ENCODE results near the gene FHAD1. TPM values are rescaled to one million over a fixed set of nuclear protein-coding genes. Genes with fewer than 3 reads are reported as not detected.

Gene FHAD1
- total RNA-seq, 1 donor from 2014 or later = 0.31 TPM

DNA sequence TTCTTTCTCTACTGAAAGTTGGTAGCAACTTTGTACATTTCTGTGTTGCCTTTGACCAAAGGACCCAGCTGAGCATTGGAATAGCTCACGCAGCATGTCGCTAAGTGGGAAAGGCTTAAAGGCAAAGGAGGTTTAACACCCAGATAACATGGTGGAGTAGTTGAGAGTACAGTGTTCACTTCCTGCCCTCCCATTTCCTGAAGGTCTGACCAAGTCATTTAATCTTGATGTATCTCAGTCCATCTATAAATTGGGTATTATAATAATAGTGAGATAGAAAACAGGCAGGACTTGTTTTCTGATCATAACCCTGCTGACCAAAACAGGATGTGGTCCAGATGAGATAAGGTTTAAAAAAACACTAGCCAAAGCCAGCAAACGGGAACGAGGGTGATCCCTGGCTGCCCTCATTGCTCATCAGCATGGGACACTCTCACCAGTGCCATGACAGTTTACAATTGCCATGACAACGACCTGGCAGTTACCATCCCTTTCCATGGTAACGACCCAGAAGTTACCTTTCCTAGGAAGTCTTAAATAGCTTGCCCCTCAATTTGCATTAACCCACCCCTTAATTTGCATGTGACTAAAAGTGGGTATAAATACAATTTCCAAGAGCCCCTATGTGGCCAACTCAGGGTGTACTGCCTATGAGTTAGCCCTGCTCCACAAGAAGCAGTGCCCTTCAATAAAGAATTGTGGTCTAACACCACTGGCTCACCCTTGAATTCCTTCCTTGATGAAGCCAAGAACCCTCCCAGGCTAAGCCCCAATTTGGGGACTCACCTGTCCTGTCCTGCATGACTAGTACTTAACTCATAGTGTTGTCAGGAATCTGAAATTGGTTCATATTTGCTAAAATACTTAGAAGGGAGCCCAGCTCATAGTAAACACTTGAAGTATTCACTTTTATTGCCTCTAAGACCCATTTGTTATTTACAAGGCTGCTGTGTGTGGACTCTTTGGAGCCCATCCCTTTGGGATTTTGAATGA lies 28.4 kb upstream of the FHAD1 start:
- DNase-seq = no peak

DNA sequence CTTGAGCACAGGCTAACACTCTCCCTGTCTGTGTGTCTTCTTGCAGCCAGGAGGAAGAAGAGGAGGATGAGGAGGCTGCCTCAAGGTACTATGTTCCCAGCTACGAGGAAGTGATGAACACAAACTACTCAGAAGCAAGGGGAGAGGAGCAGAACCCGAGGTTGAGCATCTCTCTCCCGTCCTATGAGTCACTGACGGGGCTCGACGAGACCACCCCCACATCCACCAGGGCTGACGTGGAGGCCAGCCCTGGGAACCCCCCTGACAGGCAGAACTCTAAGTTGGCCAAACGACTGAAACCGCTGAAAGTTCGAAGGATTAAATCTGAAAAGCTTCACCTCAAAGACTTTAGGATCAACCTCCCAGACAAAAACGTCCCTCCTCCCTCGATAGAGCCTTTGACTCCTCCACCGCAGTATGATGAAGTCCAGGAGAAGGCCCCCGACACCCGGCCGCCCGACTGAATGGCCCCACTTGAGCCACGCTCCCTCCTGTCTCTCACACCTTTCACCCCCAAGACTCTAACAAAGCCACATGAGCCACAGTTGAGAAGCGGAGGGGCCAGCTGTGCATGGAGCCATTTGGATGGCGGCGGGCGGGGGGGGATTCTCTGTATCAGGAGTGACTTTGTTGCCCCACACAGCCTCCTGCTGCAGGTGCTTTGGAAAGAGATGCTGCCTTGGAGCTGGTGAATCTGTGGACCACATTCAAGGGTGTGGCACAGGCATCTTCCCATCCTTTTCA lies 27.6 kb upstream of the FHAD1 start:
- no peak for DNase-seq

DNA sequence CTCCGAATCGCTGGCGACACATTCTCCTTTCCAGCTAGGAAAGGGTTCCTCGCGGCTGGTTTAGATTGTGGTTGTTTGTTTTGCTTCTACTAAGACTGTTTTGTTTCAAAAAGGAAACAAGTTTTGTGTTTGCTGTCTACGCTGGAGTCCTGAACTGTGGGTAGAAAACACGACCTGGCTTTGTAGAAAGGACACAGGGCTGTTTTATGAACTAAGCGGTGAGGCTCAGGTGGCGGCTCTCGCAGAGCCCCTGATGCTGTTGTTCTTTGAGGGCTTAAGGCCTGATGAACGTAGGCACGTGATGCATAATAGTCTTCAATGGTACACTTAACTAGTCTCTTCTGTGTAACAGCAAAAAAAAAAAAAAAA lies 27.0 kb upstream of the FHAD1 start:
- DNase-seq = no peak

GRCh38 chr1:15220825-15221431 lies 26.1 kb upstream of the FHAD1 start:
- no peak for DNase-seq

GRCh38 chr1:15222653-15223303 lies 24.2 kb upstream of the FHAD1 start:
- DNase-seq = no peak

GRCh38 chr1:15224259-15224869 lies 22.7 kb upstream of the FHAD1 start:
- DNase-seq = no peak

DNA sequence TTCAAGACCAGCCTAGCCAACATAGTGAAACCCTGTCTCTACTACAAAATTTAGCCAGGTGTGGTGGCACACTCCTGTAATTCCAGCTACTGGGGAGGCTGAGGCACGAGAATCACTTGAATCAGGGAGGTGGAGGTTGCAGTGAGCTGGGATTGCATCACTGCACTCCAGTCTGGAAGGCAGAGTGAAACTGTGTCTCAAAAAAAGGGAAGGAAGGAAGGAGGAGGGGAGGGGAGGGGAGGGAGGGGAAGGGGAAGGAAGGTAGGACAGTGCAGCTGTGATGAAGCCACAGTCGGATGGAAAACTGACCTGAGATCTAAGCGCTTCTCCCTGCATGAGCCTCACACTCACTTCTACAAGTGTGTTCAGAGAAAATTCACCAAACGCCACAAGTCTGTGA lies 22.0 kb upstream of the FHAD1 start:
- no peak for DNase-seq

GRCh38 chr1:15225461-15225860 lies 21.6 kb upstream of the FHAD1 start:
- DNase-seq = no peak

DNA sequence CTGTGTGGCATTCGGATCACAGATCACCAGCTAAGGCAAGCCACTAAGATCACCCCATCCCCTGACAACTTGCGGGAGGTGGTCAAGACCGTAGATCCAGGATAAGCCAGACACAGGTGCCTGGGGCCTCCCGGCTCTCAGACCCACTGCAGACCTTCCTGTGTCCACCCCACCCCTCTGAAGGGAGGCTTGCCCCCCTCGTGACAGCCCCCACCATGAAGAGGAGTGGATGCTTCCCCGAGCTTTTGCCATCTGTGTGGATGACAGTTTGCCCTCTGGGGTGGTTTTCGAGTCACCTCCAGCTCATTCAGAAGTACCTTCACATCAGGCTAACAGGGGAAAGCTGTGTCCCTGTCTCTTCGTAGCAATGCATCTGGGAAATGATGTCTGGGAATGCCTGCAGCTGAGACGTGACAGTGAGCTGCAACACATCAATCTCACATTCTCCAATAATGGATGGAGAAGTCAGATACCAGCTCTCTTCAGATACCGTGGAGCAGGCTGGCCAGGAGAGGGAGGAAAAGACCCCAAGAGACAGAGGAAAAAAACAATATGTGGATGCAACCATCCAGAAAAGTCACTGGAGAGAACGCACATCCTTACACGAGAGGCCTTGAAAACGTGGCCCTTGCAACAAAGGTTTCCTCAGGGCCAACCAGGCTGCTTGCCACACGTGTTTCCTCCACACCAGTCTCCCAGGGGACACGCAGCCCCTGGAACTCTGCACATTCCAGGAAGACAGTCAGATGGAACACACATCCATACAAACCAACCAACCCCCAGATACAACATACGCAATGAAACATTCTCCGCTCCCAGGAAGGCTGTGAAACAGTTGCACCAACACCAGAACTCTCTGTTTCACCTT lies 20.4 kb upstream of the FHAD1 start:
- no peak for DNase-seq

DNA sequence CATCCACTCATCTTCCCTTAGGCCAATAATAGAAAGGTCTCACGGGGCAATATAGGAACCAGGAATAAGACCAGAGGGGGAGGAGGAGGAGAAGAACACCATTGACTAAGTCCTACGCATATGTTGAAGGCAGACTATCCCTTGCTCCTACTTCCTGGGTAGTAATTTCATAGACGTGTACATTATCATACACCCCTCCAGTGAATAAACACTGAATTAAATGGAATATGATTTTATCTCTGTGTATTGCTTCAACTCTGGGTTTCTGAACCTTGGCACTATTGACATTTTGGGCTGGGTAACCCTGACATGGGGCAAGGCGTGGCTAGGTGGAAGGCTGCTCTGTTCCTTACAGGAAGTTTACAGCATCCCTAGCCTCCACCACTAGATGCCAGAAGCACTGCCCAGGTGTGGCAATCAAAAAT lies 17.3 kb upstream of the FHAD1 start:
- DNase-seq = no peak

- DNase-seq = no peak
These were observed 15.3 kb upstream of the FHAD1 start for GRCh38 chr1:15231714-15232201.

- DNase-seq = no peak
These were observed 13.3 kb upstream of the FHAD1 start for GRCh38 chr1:15233689-15234088.

GRCh38 chr1:15236321-15236721 lies 10.7 kb upstream of the FHAD1 start:
- no peak for DNase-seq

DNA sequence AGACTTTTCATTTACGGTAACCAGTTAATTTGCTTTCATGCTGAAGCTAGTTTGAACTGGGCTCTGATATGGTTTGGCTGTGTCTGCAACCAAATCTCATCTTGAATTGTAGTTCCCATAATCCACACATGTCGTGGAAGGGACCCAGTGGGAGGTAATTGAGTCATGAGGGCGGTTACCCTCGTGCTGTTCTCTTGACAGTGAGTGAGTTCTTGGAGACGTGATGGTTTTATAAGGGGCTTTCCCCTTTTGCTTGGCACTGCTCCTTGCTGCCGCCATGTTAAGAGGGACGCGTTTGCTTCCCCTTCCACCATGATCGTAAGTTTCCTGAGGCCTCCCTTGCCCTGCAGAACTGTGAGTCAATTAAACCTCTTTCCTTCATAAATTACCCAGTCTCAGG lies 10.3 kb upstream of the FHAD1 start:
- DNase-seq = no peak

DNA sequence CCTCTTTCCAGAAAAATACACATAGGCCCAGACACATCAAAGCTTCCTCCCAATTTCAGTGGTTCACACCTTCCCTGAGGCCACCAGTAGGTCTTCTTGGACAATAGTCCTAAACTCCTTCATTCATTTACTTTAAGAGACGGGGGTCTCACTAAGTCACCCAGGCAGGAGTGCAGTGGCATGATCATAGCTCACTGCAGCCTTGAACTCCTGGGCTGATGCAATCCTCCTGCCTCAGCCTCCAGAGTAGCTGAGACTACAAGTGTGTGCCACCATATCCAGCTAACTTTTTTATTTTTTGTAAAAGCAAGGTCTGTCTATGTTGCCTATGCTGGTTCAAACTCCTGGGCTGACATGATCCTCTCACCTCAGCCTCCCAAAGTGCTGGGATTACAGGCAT lies 8.2 kb upstream of the FHAD1 start:
- DNase-seq = no peak

- DNase-seq = no peak
These were observed 4.3 kb upstream of the FHAD1 start for GRCh38 chr1:15242766-15243165.

GRCh38 chr1:15243275-15244043 lies 3.6 kb upstream of the FHAD1 start:
- no peak for DNase-seq

GRCh38 chr1:15244813-15245212 lies 2.2 kb upstream of the FHAD1 start:
- DNase-seq = no peak

GRCh38 chr1:15245593-15246360 lies 1.2 kb upstream of the FHAD1 start:
- DNase-seq = no peak

Data from occipital lobe (tissue), 2 donors.